Smooth muscle cell (in vitro differentiated cells): Measurements from ENCODE around the gene SCUBE2. TPM values are rescaled to one million over a fixed set of nuclear protein-coding genes. Genes with fewer than 3 reads are reported as not detected.

Experiments used
- DNase-seq: peaks from one replicate; lab custom pipeline; 2025; ENCODE audit not compliant: unreplicated experiment; lab: John Stamatoyannopoulos, UW
- H2AFZ ChIP-seq: fragments of 200-600 bp; sonication (generic); 2 replicates; pipeline ENCODE4 v1.6.0; 2016; ENCODE audit warnings: antibody characterized with exemption, low read depth, mild to moderate bottlenecking
- H3F3A ChIP-seq: fragments of 200-600 bp; sonication (generic); 2 replicates; pipeline ENCODE4 v1.6.0; 2017; ENCODE audit warnings: antibody characterized with exemption, low read depth
- H3K27ac ChIP-seq: fragments of 200-600 bp; sonication (generic); 2 replicates; pipeline ENCODE4 v1.5.1; 2016; ENCODE audit warnings: low read depth, mild to moderate bottlenecking
- H3K27me3 ChIP-seq: fragments of 200-600 bp; sonication (generic); 2 replicates; pipeline ENCODE4 v1.6.1; 2016; ENCODE audit warnings: low read depth, mild to moderate bottlenecking
- H3K36me3 ChIP-seq: fragments of 200-600 bp; sonication (generic); 2 replicates; pipeline ENCODE4 v1.5.1; 2016; ENCODE audit warnings: low read depth
- H3K4me1 ChIP-seq: fragments of 200-600 bp; sonication (generic); 2 replicates; pipeline ENCODE4 v1.5.1; 2016; ENCODE audit warnings: low read depth
- H3K4me2 ChIP-seq: fragments of 200-600 bp; sonication (generic); 2 replicates; pipeline ENCODE4 v1.6.0; 2016; ENCODE audit warnings: mild to moderate bottlenecking
- H3K4me3 ChIP-seq: fragments of 200-600 bp; sonication (generic); 2 replicates; pipeline ENCODE4 v1.5.1; 2016; ENCODE audit warnings: mild to moderate bottlenecking
- H3K79me2 ChIP-seq: fragments of 200-600 bp; sonication (generic); 2 replicates; pipeline ENCODE4 v1.6.0; 2016; ENCODE audit warnings: low read depth, mild to moderate bottlenecking
- H3K9ac ChIP-seq: fragments of 200-600 bp; sonication (generic); 2 replicates; pipeline ENCODE4 v1.6.0; 2016; ENCODE audit warnings: low read depth
- H3K9me3 ChIP-seq: fragments of 200-600 bp; sonication (generic); replicated peaks from 2 replicates; pipeline ENCODE4 v1.5.1; 2016; ENCODE audit warnings: low read depth
- H4K20me1 ChIP-seq: fragments of 200-600 bp; sonication (generic); 2 replicates; pipeline ENCODE4 v1.6.0; 2016; ENCODE audit warnings: low read depth
- CTCF ChIP-seq: fragments of 200-600 bp; sonication (generic); IDR thresholded peaks from 2 replicates; pipeline ENCODE4 v1.5.1; 2017; ENCODE audit warnings: borderline replicate concordance, mild to moderate bottlenecking, antibody characterized with exemption; ENCODE audit not compliant: insufficient read depth, poor library complexity, severe bottlenecking
- WGBS: methylation state at CpG from one replicate; pipeline ENCODE4 v1.1.7; 2016; ENCODE audit warnings: low lambda C conversion rate; 5-methylcytosine and 5-hydroxymethylcytosine counted together
- polyA plus RNA-seq: library from polyadenylated mRNA; unstranded; fragments of >200 nt; fragmentation: Nextera tagmentation; extraction: Ambion mirVana; gene quantifications from 2 replicates; pipeline ENCODE4 v1.2.1, GENCODE V29; 2016
- total RNA-seq: library from RNA; depleted of rRNA; stranded (reverse); fragments of >200 nt; gene quantifications from 2 replicates; pipeline ENCODE4 v1.2.3, GENCODE V29; 2014

The SCUBE2 gene
- total and polyA plus RNA-seq, 2 experiments from 2014 or later = 2.2 to 5.0 TPM

- H3K36me3 ChIP-seq = no peaks in the 10 kb centered on the region
- H3K4me1 ChIP-seq = peaks cover 27% of the 10 kb centered on the region
- no peak overlapping the region for H3K4me3 ChIP-seq
- H3F3A ChIP-seq = no peaks in the 10 kb centered on the region
- no peaks in the 10 kb centered on the region for H3K79me2 ChIP-seq
- H3K4me2 ChIP-seq = no peak overlapping the region
- H3K9me3 ChIP-seq = no peaks in the 10 kb centered on the region
- H2AFZ ChIP-seq = no peak overlapping the region
- H3K9ac ChIP-seq = no peak overlapping the region
- no peak for TF ChIP-seq CTCF
- H4K20me1 ChIP-seq = no peaks in the 10 kb centered on the region
- no peak for DNase-seq
- H3K27ac ChIP-seq = no peak overlapping the region
- WGBS = 73% methylated on average over 6 of the region's 6 CpGs
- H3K27me3 ChIP-seq = no peaks in the 10 kb centered on the region
These were observed 17.8 kb downstream of the SCUBE2 start for GRCh38 chr11:9073466-9074225.

GRCh38 chr11:9072626-9073176, 18.7 kb downstream of the SCUBE2 start:
- Histone ChIP-seq H3K4me1 (peaks cover 27% of the 10 kb centered on the region), H2AFZ (no peak overlapping the region), H3K4me3 (no peak overlapping the region), H3K27ac (no peak overlapping the region), H4K20me1 (no peaks in the 10 kb centered on the region), H3K27me3 (no peaks in the 10 kb centered on the region), H3K79me2 (no peaks in the 10 kb centered on the region), H3K9ac (no peak overlapping the region), H3K36me3 (no peaks in the 10 kb centered on the region), H3K4me2 (no peak overlapping the region), H3F3A (no peaks in the 10 kb centered on the region), H3K9me3 (no peaks in the 10 kb centered on the region)
- TF ChIP-seq CTCF = no peak
- 71% methylated on average over 7 of the region's 7 CpGs for WGBS
- no peak for DNase-seq

- peaks cover 27% of the 10 kb centered on the region for H3K4me1 ChIP-seq
- TF ChIP-seq CTCF = no peak
- H3F3A ChIP-seq = no peaks in the 10 kb centered on the region
- no peaks in the 10 kb centered on the region for H3K36me3 ChIP-seq
- 96% methylated on average over 3 of the region's 3 CpGs for WGBS
- no peak overlapping the region for H3K4me3 ChIP-seq
- H3K27me3 ChIP-seq = no peaks in the 10 kb centered on the region
- no peak overlapping the region for H3K9ac ChIP-seq
- no peak for DNase-seq
- no peaks in the 10 kb centered on the region for H3K9me3 ChIP-seq
- no peak overlapping the region for H3K4me2 ChIP-seq
- no peak overlapping the region for H3K27ac ChIP-seq
- no peaks in the 10 kb centered on the region for H4K20me1 ChIP-seq
- no peaks in the 10 kb centered on the region for H3K79me2 ChIP-seq
- no peak overlapping the region for H2AFZ ChIP-seq
These were observed 19.7 kb downstream of the SCUBE2 start for GRCh38 chr11:9071692-9072091.
